Measurements from ENCODE around the gene SCUBE2. TPM values are rescaled to one million over a fixed set of nuclear protein-coding genes. Genes with fewer than 3 reads are reported as not detected.
"Not testable (repeated sequence)": the region's sequence is repeated elsewhere in the genome, so short reads cannot be mapped to it uniquely, and the experiment has no call there.

The SCUBE2 gene
- total RNA-seq, 1 donor from 2014 or later, result 1.9 TPM

GRCh38 chr11:9104580-9104979, 13.2 kb upstream of the SCUBE2 start:
- TF ChIP-seq CTCF (IDR thresholded peaks at IDR 0.05), result no peak
- DNase-seq (ENCODE audit: extremely low spot score, unreplicated experiment), result no peak
- H3K27me3 Mint-ChIP-seq (ENCODE audit: unreplicated experiment), result no peaks in the 10 kb centered on the region
- H3K4me1 Mint-ChIP-seq (ENCODE audit: unreplicated experiment), result no peaks in the 10 kb centered on the region
- no peaks in the 10 kb centered on the region for H3K9me3 Mint-ChIP-seq (ENCODE audit: unreplicated experiment)
- H3K36me3 Mint-ChIP-seq (ENCODE audit: unreplicated experiment), result no peaks in the 10 kb centered on the region
- H3K4me3 Mint-ChIP-seq (ENCODE audit: unreplicated experiment), result no peak overlapping the region
- no peak overlapping the region for H3K27ac Mint-ChIP-seq (ENCODE audit: unreplicated experiment)

- Mint-ChIP-seq H3K27me3 (ENCODE audit: unreplicated experiment) (no peaks in the 10 kb centered on the region), H3K9me3 (ENCODE audit: unreplicated experiment) (no peaks in the 10 kb centered on the region)
- TF ChIP-seq CTCF (IDR thresholded peaks at IDR 0.05), result no peak
Measured at GRCh38 chr11:9103542-9104276, 12.3 kb upstream of the SCUBE2 start.

GRCh38 chr11:9099617-9100016, 8.2 kb upstream of the SCUBE2 start:
- no peak for TF ChIP-seq CTCF (IDR thresholded peaks at IDR 0.05)
- Mint-ChIP-seq H3K27me3 (ENCODE audit: unreplicated experiment) (no peaks in the 10 kb centered on the region), H3K4me1 (ENCODE audit: unreplicated experiment) (no peaks in the 10 kb centered on the region), H3K4me3 (ENCODE audit: unreplicated experiment) (no peak overlapping the region), H3K27ac (ENCODE audit: unreplicated experiment) (no peak overlapping the region), H3K9me3 (ENCODE audit: unreplicated experiment) (no peaks in the 10 kb centered on the region), H3K36me3 (ENCODE audit: unreplicated experiment) (peaks cover 2% of the 10 kb centered on the region)
- DNase-seq (ENCODE audit: extremely low spot score, unreplicated experiment), result no peak

More at GRCh38 chr11:9103542-9104276, 12.3 kb upstream of the SCUBE2 start:
- H3K4me1 Mint-ChIP-seq (ENCODE audit: unreplicated experiment), result no peaks in the 10 kb centered on the region
- no peaks in the 10 kb centered on the region for H3K36me3 Mint-ChIP-seq (ENCODE audit: unreplicated experiment)
- no peak for DNase-seq (ENCODE audit: extremely low spot score, unreplicated experiment)
- no peak overlapping the region for H3K4me3 Mint-ChIP-seq (ENCODE audit: unreplicated experiment)
- no peak overlapping the region for H3K27ac Mint-ChIP-seq (ENCODE audit: unreplicated experiment)

- H3K27me3 Mint-ChIP-seq (ENCODE audit: unreplicated experiment); H3K4me3 Mint-ChIP-seq (ENCODE audit: unreplicated experiment); H3K4me1 Mint-ChIP-seq (ENCODE audit: unreplicated experiment); H3K27ac Mint-ChIP-seq (ENCODE audit: unreplicated experiment); DNase-seq (ENCODE audit: extremely low spot score, unreplicated experiment); H3K9me3 Mint-ChIP-seq (ENCODE audit: unreplicated experiment); H3K36me3 Mint-ChIP-seq (ENCODE audit: unreplicated experiment): not testable (repeated sequence)
Measured at GRCh38 chr11:9098455-9098854, 7.1 kb upstream of the SCUBE2 start.

- DNase-seq (ENCODE audit: extremely low spot score, unreplicated experiment); H3K27me3 Mint-ChIP-seq (ENCODE audit: unreplicated experiment); H3K4me1 Mint-ChIP-seq (ENCODE audit: unreplicated experiment); H3K4me3 Mint-ChIP-seq (ENCODE audit: unreplicated experiment); H3K9me3 Mint-ChIP-seq (ENCODE audit: unreplicated experiment); H3K36me3 Mint-ChIP-seq (ENCODE audit: unreplicated experiment); H3K27ac Mint-ChIP-seq (ENCODE audit: unreplicated experiment): not testable (repeated sequence)
Measured at GRCh38 chr11:9097186-9097943, 6.0 kb upstream of the SCUBE2 start.

- no peak for DNase-seq (ENCODE audit: extremely low spot score, unreplicated experiment)
- Mint-ChIP-seq H3K9me3 (ENCODE audit: unreplicated experiment) (no peaks in the 10 kb centered on the region), H3K4me1 (ENCODE audit: unreplicated experiment) (no peaks in the 10 kb centered on the region), H3K4me3 (ENCODE audit: unreplicated experiment) (no peak overlapping the region), H3K27me3 (ENCODE audit: unreplicated experiment) (no peaks in the 10 kb centered on the region), H3K36me3 (ENCODE audit: unreplicated experiment) (peaks cover 2% of the 10 kb centered on the region), H3K27ac (ENCODE audit: unreplicated experiment) (no peak overlapping the region)
- TF ChIP-seq CTCF (IDR thresholded peaks at IDR 0.05), result no peak
Measured at GRCh38 chr11:9096427-9096826, 5.0 kb upstream of the SCUBE2 start.

Measured in osteocyte (in vitro differentiated cells).